Panc1 (cell line): ENCODE results near the gene HDAC3. TPM values are rescaled to one million over a fixed set of nuclear protein-coding genes. Genes with fewer than 3 reads are reported as not detected.

Source experiments
- ATAC-seq: fragments of 200-7000 bp; cut with Tn5 transposase; 2 replicates; pipeline ENCODE4 v1.9.1; 2020; ENCODE audit warnings: mild to moderate bottlenecking, moderate library complexity
- BruUV-seq: library from RNA; stranded (reverse); fragments of 400-500 nt; replicated peaks from 2 replicates; lab custom pipeline; 2021; lab: Mats Ljungman, UMichigan
- CTCF ChIA-PET: fragments of 300-600 bp; sonication (Branson Sonifier 250); formaldehyde crosslinking; loops from one replicate; lab custom pipeline; 2022; ENCODE audit warnings: antibody characterized with exemption; lab: Charles Lee
- POLR2A ChIA-PET: fragments of 300-600 bp; sonication (Branson Sonifier 250); formaldehyde crosslinking; loops from one replicate; lab custom pipeline; 2022; ENCODE audit warnings: antibody characterized with exemption; lab: Charles Lee
- DNase-seq: peaks from one replicate; pipeline ENCODE4 v3.0.0-alpha.2; 2010; ENCODE audit warnings: low read depth, low spot score
- H3K27ac ChIP-seq: 2 replicates; pipeline ENCODE4 v1.5.1; 2011; ENCODE audit warnings: mild to moderate bottlenecking, low read length, inconsistent platforms
- H3K27me3 ChIP-seq: fragments of 200-500 bp; sonication (Bioruptor generic); 2 replicates; pipeline ENCODE4 v1.6.0; 2014; ENCODE audit warnings: low read length, inconsistent platforms; ENCODE audit not compliant: control insufficient read depth, insufficient read depth
- H3K36me3 ChIP-seq: fragments of 200-500 bp; sonication (Bioruptor generic); 2 replicates; pipeline ENCODE4 v1.5.1; 2014; ENCODE audit warnings: inconsistent platforms, mild to moderate bottlenecking, low read length, moderate library complexity; ENCODE audit not compliant: control insufficient read depth, insufficient read depth
- H3K4me1 ChIP-seq: 2 replicates; pipeline ENCODE4 v1.5.1; 2011; ENCODE audit warnings: inconsistent platforms, mild to moderate bottlenecking, low read length, moderate library complexity; ENCODE audit not compliant: control insufficient read depth, insufficient read depth
- H3K4me3 ChIP-seq, 2 experiments: 2 replicates each; pipeline ENCODE4 v1.5.1; 2011 to 2012; ENCODE audit warnings: low read depth in 2 of 2, low read length in 2 of 2, mild to moderate bottlenecking in 2 of 2, inconsistent platforms in 1 of 2, moderate library complexity in 1 of 2
- H3K9me3 ChIP-seq: fragments of 200-500 bp; sonication (Bioruptor generic); 2 replicates; pipeline ENCODE4 v1.5.1; 2014; ENCODE audit warnings: low read depth, mild to moderate bottlenecking, inconsistent platforms, low read length, moderate library complexity; ENCODE audit not compliant: control insufficient read depth, insufficient read depth
- CTCF ChIP-seq: fragments of 450-650 bp; IDR thresholded peaks from 2 replicates; pipeline ENCODE4 v1.5.1; 2017; ENCODE audit warnings: mild to moderate bottlenecking
- POLR2AphosphoS5 ChIP-seq: IDR thresholded peaks from 2 replicates; pipeline ENCODE4 v1.6.1; 2012; ENCODE audit warnings: mild to moderate bottlenecking, low read depth, low read length, moderate library complexity
- REST ChIP-seq, 2 experiments: IDR thresholded peaks; 2 replicates each; pipeline ENCODE4 v1.6.1; 2011 to 2012; ENCODE audit warnings: low read depth in 2 of 2, control low read depth in 1 of 2, low read length in 1 of 2, mild to moderate bottlenecking in 1 of 2, moderate library complexity in 1 of 2; ENCODE audit not compliant: insufficient read depth in 1 of 2
- SIN3A ChIP-seq: IDR thresholded peaks from 2 replicates; pipeline ENCODE4 v1.6.1; 2012; ENCODE audit warnings: low read depth, mild to moderate bottlenecking, low read length, moderate library complexity, borderline replicate concordance; ENCODE audit not compliant: insufficient read depth
- TCF7L2 ChIP-seq: IDR thresholded peaks from 2 replicates; pipeline ENCODE4 v1.6.1; 2011; ENCODE audit warnings: mild to moderate bottlenecking, low read depth, low read length, inconsistent platforms
- in situ Hi-C: cut with HindIII; loops from 2 replicates; pipeline ENCODE4 v1.10.0; 2016; ENCODE audit warnings: low sequenced_read_pairs, low pct_unique_long_range_greater_than_20kb
- intact Hi-C: fragments of 100-400 bp; cut with micrococcal nuclease; formaldehyde crosslinking; loops from one replicate; pipeline ENCODE4 v1.10.0; 2022; ENCODE audit not compliant: unreplicated experiment
- total RNA-seq: library from RNA; stranded (reverse); gene quantifications from one replicate; pipeline ENCODE4 v1.2.1, GENCODE V29; 2021; ENCODE audit not compliant: unreplicated experiment

The HDAC3 gene
- total RNA-seq, 1 experiment from 2014 or later, result 75.5 TPM

- DNase-seq (peak; percentile 46), ATAC-seq (peak; percentile 97)
- in situ Hi-C loops (no loop called here), intact Hi-C loops (no loop called here)
- no peak for TF ChIP-seq SIN3A
- peak; percentile 39; the same call in 1 of the 2 replicates for TF ChIP-seq POLR2AphosphoS5
- BruUV-seq, result no TSS peak
- ChIA-PET POLR2A (interaction anchor here (0.5 kb wide), 1 partner anchor 219 kb away, joined by 3 read pairs; no protein-coding TSS in a partner anchor), CTCF (interaction anchor here (1.1 kb wide), 1 partner anchor 364 kb away, joined by 3 read pairs; no protein-coding TSS in a partner anchor)
- Histone ChIP-seq H3K27me3 (no peaks in the 10 kb centered on the region), H3K27ac (peak within 1 kb of the TSS; percentile 68), H3K36me3 (no peaks in the 10 kb centered on the region), H3K9me3 (no peaks in the 10 kb centered on the region), H3K4me3 (peak within 1 kb of the TSS; percentile 65 to 75), H3K4me1 (no peaks in the 10 kb centered on the region)
Observed at GRCh38 chr5:141650851-141651727, 14.4 kb upstream of the HDAC3 start, which contains the start of gene FCHSD1. Gene FCHSD1 (minus strand): TSS chr5:141651418. CDS start chr5:141651368, 50 bp downstream.

GRCh38 chr5:141649972-141650371, 13.3 kb upstream of the HDAC3 start:
- Histone ChIP-seq H3K27me3 (no peaks in the 10 kb centered on the region), H3K4me1 (no peaks in the 10 kb centered on the region), H3K4me3 (no peak overlapping the region), H3K9me3 (no peaks in the 10 kb centered on the region), H3K27ac (no peak overlapping the region), H3K36me3 (no peaks in the 10 kb centered on the region)
- in situ Hi-C loops (no loop called here), intact Hi-C loops (no loop called here)
- no peak for ATAC-seq
- no peak for TF ChIP-seq TCF7L2
- no peak for TF ChIP-seq SIN3A
- TF ChIP-seq CTCF, result no peak
- TF ChIP-seq REST (IDR thresholded peaks at IDR 0.05; ENCODE audit: insufficient read depth in 1 of 2, low read depth in 2 of 2, low read length in 1 of 2), result no peak
- TF ChIP-seq POLR2AphosphoS5, result no peak
- TSS peak; percentile 69 for BruUV-seq
- ChIA-PET POLR2A (no interaction called here), CTCF (no interaction called here)
- no peak for DNase-seq
